ENCODE data around the gene CLCN2. TPM values are rescaled to one million over a fixed set of nuclear protein-coding genes. Genes with fewer than 3 reads are reported as not detected.

Gene CLCN2
- total RNA-seq, 6 experiments from 2014 or later, result 3.4 to 5.1 (median 4.2) TPM

DNA sequence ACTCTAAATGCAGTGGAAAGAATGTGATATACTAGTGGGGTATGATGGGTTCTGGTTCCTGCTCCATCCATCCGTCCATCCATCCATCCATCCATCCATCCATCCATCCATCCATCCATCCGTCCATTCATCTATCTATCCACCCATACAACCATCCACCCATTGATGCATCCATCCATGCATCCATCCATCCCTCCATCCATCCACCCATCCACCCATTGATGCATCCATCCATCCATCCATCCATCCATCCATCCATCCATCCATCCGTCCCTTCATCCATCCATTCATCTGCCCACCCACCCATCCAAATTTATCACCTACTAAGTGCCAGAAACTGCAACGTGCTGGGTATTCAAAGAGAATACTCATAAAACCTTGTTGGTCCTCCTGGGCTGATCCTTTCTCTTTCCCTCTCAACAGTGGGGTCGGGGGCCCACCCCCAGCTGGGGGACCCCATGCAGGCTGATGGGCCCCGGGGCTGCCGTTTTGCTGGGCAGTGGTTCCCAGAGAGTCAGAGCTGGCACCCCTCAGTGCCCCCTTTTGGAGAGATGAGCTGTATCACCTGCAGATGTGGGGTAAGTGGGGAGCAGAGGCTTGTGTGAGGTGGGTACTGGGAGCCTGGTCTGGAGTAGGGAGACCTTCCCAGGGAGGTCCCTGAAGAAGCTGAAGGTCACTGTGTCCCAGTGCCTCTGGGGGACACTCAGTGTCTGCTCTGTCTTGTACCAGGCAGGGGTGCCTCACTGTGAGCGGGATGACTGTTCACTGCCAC, 26.9 kb upstream of the CLCN2 start:
- Mint-ChIP-seq H3K9me3 (no peaks in the 10 kb centered on the region), H3K4me1 (ENCODE audit: low read depth) (no peaks in the 10 kb centered on the region)
- TF ChIP-seq, protein P1, sequence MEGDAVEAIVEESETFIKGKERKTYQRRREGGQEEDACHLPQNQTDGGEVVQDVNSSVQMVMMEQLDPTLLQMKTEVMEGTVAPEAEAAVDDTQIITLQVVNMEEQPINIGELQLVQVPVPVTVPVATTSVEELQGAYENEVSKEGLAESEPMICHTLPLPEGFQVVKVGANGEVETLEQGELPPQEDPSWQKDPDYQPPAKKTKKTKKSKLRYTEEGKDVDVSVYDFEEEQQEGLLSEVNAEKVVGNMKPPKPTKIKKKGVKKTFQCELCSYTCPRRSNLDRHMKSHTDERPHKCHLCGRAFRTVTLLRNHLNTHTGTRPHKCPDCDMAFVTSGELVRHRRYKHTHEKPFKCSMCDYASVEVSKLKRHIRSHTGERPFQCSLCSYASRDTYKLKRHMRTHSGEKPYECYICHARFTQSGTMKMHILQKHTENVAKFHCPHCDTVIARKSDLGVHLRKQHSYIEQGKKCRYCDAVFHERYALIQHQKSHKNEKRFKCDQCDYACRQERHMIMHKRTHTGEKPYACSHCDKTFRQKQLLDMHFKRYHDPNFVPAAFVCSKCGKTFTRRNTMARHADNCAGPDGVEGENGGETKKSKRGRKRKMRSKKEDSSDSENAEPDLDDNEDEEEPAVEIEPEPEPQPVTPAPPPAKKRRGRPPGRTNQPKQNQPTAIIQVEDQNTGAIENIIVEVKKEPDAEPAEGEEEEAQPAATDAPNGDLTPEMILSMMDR (IDR thresholded peaks at IDR 0.05), result no peak

DNA sequence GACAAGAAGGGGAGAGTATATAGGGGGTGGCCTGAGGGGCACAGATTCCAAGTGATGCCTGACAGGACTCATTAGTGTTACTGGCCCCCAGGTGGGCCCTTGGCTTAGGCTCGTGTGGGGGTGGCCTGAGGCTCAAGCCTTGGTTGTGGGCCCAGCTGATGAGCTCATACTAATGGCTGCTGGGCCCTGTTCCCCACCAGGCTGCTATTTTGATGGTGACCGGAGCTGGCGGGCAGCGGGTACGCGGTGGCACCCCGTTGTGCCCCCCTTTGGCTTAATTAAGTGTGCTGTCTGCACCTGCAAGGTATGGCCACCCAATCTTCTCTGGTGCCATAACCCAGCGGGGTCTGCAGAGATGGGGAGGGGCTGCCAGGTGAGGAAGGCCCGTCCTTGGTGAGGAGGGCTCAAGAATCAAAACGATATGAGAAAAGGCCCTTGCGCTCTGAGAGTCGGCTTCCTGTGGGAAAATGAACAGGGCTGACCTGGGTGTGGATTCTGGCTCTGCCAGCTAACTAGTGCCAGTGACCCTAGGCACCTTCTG, 25.8 kb upstream of the CLCN2 start:
- H3K36me3 Mint-ChIP-seq (ENCODE audit: low read depth), result no peaks in the 10 kb centered on the region
- no peaks in the 10 kb centered on the region for H3K9me3 Mint-ChIP-seq
- H3K27me3 Mint-ChIP-seq (ENCODE audit: insufficient read depth), result peaks cover 36% of the 10 kb centered on the region
- no peak overlapping the region for H3K4me3 Mint-ChIP-seq
- DNase-seq, result no peak
- H3K27ac Mint-ChIP-seq, result no peak overlapping the region
- TF ChIP-seq, protein P1 (IDR thresholded peaks at IDR 0.05), result no peak
- H3K4me1 Mint-ChIP-seq (ENCODE audit: low read depth), result no peaks in the 10 kb centered on the region

More for the DNA sequence above, 26.9 kb upstream of the CLCN2 start:
- Mint-ChIP-seq H3K27me3 (ENCODE audit: insufficient read depth) (peaks cover 41% of the 10 kb centered on the region), H3K36me3 (ENCODE audit: low read depth) (no peaks in the 10 kb centered on the region), H3K4me3 (no peak overlapping the region), H3K27ac (no peak overlapping the region)
- DNase-seq, result no peak

DNA sequence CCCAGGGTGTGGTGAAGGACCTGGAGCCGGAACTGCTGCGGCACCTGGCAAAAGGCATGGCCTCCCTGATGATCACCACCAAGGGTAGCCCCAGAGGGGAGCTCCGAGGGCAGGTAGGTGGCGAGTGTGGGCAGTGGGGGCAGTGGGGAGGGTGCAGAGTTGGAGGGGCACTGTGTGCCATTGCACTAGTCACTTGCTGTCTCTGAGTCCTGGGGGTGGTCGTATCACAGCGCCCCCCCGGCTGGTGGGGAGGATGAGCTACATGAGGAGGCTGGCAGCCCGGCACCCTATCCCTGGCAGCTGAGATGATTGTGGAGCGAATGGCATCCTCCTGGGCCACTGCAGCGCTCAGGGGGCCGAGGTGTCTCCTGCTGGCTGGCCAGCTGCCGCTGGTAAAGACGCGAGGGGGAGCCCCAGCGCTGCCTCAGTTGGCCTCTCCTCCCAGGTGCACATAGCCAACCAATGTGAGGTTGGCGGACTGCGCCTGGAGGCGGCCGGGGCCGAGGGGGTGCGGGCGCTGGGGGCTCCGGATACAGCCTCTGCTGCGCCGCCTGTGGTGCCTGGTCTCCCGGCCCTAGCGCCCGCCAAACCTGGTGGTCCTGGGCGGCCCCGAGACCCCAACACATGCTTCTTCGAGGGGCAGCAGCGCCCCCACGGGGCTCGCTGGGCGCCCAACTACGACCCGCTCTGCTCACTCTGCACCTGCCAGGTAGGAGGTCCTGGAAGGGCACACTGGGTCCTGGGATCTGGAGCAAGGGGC, 24.8 kb upstream of the CLCN2 start:
- no peaks in the 10 kb centered on the region for H3K9me3 Mint-ChIP-seq
- no peak overlapping the region for H3K27ac Mint-ChIP-seq
- TF ChIP-seq, protein P1 (IDR thresholded peaks at IDR 0.05), result no peak
- no peak for DNase-seq
- H3K4me1 Mint-ChIP-seq (ENCODE audit: low read depth), result no peaks in the 10 kb centered on the region
- H3K27me3 Mint-ChIP-seq (ENCODE audit: insufficient read depth), result peaks cover 40% of the 10 kb centered on the region
- no peaks in the 10 kb centered on the region for H3K36me3 Mint-ChIP-seq (ENCODE audit: low read depth)
- H3K4me3 Mint-ChIP-seq, result no peak overlapping the region

GRCh38 chr3:184384856-184385422, 23.5 kb upstream of the CLCN2 start:
- H3K27ac Mint-ChIP-seq, result no peak overlapping the region
- no peaks in the 10 kb centered on the region for H3K9me3 Mint-ChIP-seq
- no peak for DNase-seq
- no peaks in the 10 kb centered on the region for H3K4me1 Mint-ChIP-seq (ENCODE audit: low read depth)
- no peaks in the 10 kb centered on the region for H3K36me3 Mint-ChIP-seq (ENCODE audit: low read depth)
- H3K27me3 Mint-ChIP-seq (ENCODE audit: insufficient read depth), result peaks cover 32% of the 10 kb centered on the region
- TF ChIP-seq, protein P1 (IDR thresholded peaks at IDR 0.05), result no peak
- no peak overlapping the region for H3K4me3 Mint-ChIP-seq

GRCh38 chr3:184384342-184384741, 22.9 kb upstream of the CLCN2 start:
- Mint-ChIP-seq H3K27ac (no peak overlapping the region), H3K9me3 (no peaks in the 10 kb centered on the region), H3K36me3 (ENCODE audit: low read depth) (no peaks in the 10 kb centered on the region), H3K4me3 (no peak overlapping the region), H3K4me1 (ENCODE audit: low read depth) (0 out of 2 replicates have a peak, but pooled peaks cover under 1% of the 10 kb centered on the region), H3K27me3 (ENCODE audit: insufficient read depth) (peaks cover 28% of the 10 kb centered on the region)
- TF ChIP-seq, protein P1 (IDR thresholded peaks at IDR 0.05), result no peak
- no peak for DNase-seq

Data from HFFc6 (cell line).